BE2C (cell line): ENCODE data around the gene TAS2R43.
A peak's percentile ranks its signal among the peaks of the same experiment; 100 is the strongest.
"Not testable (repeated sequence)": the region's sequence is repeated elsewhere in the genome, so short reads cannot be mapped to it uniquely, and the experiment has no call there.

Experiments
- DNase-seq: peaks from one replicate; pipeline ENCODE4 v3.0.0-alpha.2; 2020
- H3K27me3 ChIP-seq: fragments of 250-450 bp; sonication (Bioruptor Pico); 2 replicates; pipeline ENCODE4 v1.5.1; 2020; ENCODE audit warnings: mild to moderate bottlenecking
- H3K36me3 ChIP-seq: fragments of 250-450 bp; sonication (Bioruptor Pico); 2 replicates; pipeline ENCODE4 v1.5.1; 2020; ENCODE audit warnings: mild to moderate bottlenecking
- H3K4me1 ChIP-seq: fragments of 250-450 bp; sonication (Bioruptor Pico); 2 replicates; pipeline ENCODE4 v1.5.1; 2020
- H3K4me3 ChIP-seq: 2 replicates; pipeline ENCODE4 v1.5.1; 2011; ENCODE audit warnings: low read depth, low read length
- H3K9me3 ChIP-seq: fragments of 250-450 bp; sonication (Bioruptor Pico); 2 replicates; pipeline ENCODE4 v1.5.1; 2020
- CTCF ChIP-seq: IDR thresholded peaks from 2 replicates; pipeline ENCODE4 v1.5.1; 2012; ENCODE audit warnings: mild to moderate bottlenecking, low read depth, low read length

TAS2R43 gene

GRCh38 chr12:11070999-11071398, 21.1 kb downstream of the TAS2R43 start:
- no peaks in the 10 kb centered on the region for H3K27me3 ChIP-seq
- H3K4me1 ChIP-seq: no peaks in the 10 kb centered on the region
- H3K9me3 ChIP-seq: no peaks in the 10 kb centered on the region
- TF ChIP-seq CTCF: no peak
- no peak for DNase-seq
- no peaks in the 10 kb centered on the region for H3K36me3 ChIP-seq
- no peak overlapping the region for H3K4me3 ChIP-seq

GRCh38 chr12:11069854-11070365, 22.2 kb downstream of the TAS2R43 start:
- no peak for DNase-seq
- TF ChIP-seq CTCF: no peak
- Histone ChIP-seq H3K36me3 (no peaks in the 10 kb centered on the region), H3K9me3 (no peaks in the 10 kb centered on the region), H3K4me1 (no peaks in the 10 kb centered on the region), H3K27me3 (no peaks in the 10 kb centered on the region), H3K4me3 (no peak overlapping the region)

- no peaks in the 10 kb centered on the region for H3K4me1 ChIP-seq
- H3K4me3 ChIP-seq: no peak overlapping the region
- no peaks in the 10 kb centered on the region for H3K36me3 ChIP-seq
- peak; percentile 8 for DNase-seq
- H3K9me3 ChIP-seq: no peaks in the 10 kb centered on the region
- H3K27me3 ChIP-seq: no peaks in the 10 kb centered on the region
- no peak for TF ChIP-seq CTCF
Observed at GRCh38 chr12:11067514-11067913, 24.6 kb downstream of the TAS2R43 start.

GRCh38 chr12:11062194-11062593, 29.9 kb downstream of the TAS2R43 start, which contains the start of gene TAS2R46:
Gene TAS2R46 (minus strand): TSS chr12:11062294. CDS start chr12:11062294, 0 bp downstream.
- not testable (repeated sequence) for H3K36me3 ChIP-seq, H3K4me3 ChIP-seq, H3K4me1 ChIP-seq, H3K27me3 ChIP-seq, H3K9me3 ChIP-seq, DNase-seq

GRCh38 chr12:11059784-11060183, 32.3 kb downstream of the TAS2R43 start:
- Histone ChIP-seq H3K36me3 (no peaks in the 10 kb centered on the region), H3K9me3 (no peaks in the 10 kb centered on the region), H3K4me3 (no peak overlapping the region), H3K4me1 (no peaks in the 10 kb centered on the region), H3K27me3 (no peaks in the 10 kb centered on the region)
- TF ChIP-seq CTCF: no peak
- DNase-seq: no peak

- H3K9me3 ChIP-seq: no peaks in the 10 kb centered on the region
- no peak for TF ChIP-seq CTCF
Observed at GRCh38 chr12:11059041-11059440, 33.1 kb downstream of the TAS2R43 start.

GRCh38 chr12:11055306-11055705, 36.8 kb downstream of the TAS2R43 start:
- Histone ChIP-seq H3K36me3 (no peaks in the 10 kb centered on the region), H3K27me3 (no peaks in the 10 kb centered on the region), H3K9me3 (no peaks in the 10 kb centered on the region), H3K4me3 (no peak overlapping the region), H3K4me1 (no peaks in the 10 kb centered on the region)
- TF ChIP-seq CTCF: no peak
- DNase-seq: no peak

More at GRCh38 chr12:11059041-11059440, 33.1 kb downstream of the TAS2R43 start:
- DNase-seq: no peak
- H3K36me3 ChIP-seq: no peaks in the 10 kb centered on the region
- H3K4me1 ChIP-seq: no peaks in the 10 kb centered on the region
- no peak overlapping the region for H3K4me3 ChIP-seq
- H3K27me3 ChIP-seq: no peaks in the 10 kb centered on the region

- not testable (repeated sequence) for H3K36me3 ChIP-seq, H3K27me3 ChIP-seq, H3K4me1 ChIP-seq, DNase-seq, H3K4me3 ChIP-seq, H3K9me3 ChIP-seq
Observed at GRCh38 chr12:11049806-11050531, 42.1 kb downstream of the TAS2R43 start.

- DNase-seq, H3K36me3 ChIP-seq, H3K9me3 ChIP-seq, H3K4me1 ChIP-seq, H3K4me3 ChIP-seq, H3K27me3 ChIP-seq: not testable (repeated sequence)
Observed at GRCh38 chr12:11041366-11041765, 50.7 kb downstream of the TAS2R43 start.
